Activated CD8-positive, alpha-beta memory T cell treated with anti-CD3 and anti-CD28 coated beads for 36 hours (primary cell): ENCODE data around the gene C6orf89. TPM values are rescaled to one million over a fixed set of nuclear protein-coding genes. Genes with fewer than 3 reads are reported as not detected.

ENCODE experiments used
- CTCF ChIA-PET: fragments of 350-600 bp; sonication (Branson Sonifier 250); formaldehyde crosslinking; loops from one replicate; lab custom pipeline; 2021; ENCODE audit warnings: antibody characterized with exemption; lab: Charles Lee
- POLR2A ChIA-PET: fragments of 350-600 bp; sonication (Branson Sonifier 250); formaldehyde crosslinking; loops from one replicate; lab custom pipeline; 2021; ENCODE audit warnings: antibody characterized with exemption; lab: Charles Lee
- total RNA-seq, 2 experiments: library from RNA; stranded (reverse); gene quantifications; one replicate each; pipeline ENCODE4 v1.2.3, GENCODE V29; 2021

The C6orf89 gene
- total RNA-seq = 10 to 100 TPM; 32.7 to 35.9 TPM

GRCh38 chr6:36885461-36886401, at the start of gene C6orf89:
C6orf89 (plus strand) TSS chr6:36885952; CDS start chr6:36899445, 13,493 bp downstream.
- POLR2A ChIA-PET = interaction anchor here (1.1 to 1.5 kb wide), 3 partner anchors 11 to 133 kb away, joined by 3 to 9 read pairs (median 8); partner anchors contain the start of genes MTCH1 and PPIL1
- CTCF ChIA-PET = interaction anchor here (0.6 to 2.2 kb wide), 22 partner anchors 11 to 328 kb away, joined by 3 to 33 read pairs (median 4); partner anchors contain the start of genes MTCH1 and PPIL1

DNA sequence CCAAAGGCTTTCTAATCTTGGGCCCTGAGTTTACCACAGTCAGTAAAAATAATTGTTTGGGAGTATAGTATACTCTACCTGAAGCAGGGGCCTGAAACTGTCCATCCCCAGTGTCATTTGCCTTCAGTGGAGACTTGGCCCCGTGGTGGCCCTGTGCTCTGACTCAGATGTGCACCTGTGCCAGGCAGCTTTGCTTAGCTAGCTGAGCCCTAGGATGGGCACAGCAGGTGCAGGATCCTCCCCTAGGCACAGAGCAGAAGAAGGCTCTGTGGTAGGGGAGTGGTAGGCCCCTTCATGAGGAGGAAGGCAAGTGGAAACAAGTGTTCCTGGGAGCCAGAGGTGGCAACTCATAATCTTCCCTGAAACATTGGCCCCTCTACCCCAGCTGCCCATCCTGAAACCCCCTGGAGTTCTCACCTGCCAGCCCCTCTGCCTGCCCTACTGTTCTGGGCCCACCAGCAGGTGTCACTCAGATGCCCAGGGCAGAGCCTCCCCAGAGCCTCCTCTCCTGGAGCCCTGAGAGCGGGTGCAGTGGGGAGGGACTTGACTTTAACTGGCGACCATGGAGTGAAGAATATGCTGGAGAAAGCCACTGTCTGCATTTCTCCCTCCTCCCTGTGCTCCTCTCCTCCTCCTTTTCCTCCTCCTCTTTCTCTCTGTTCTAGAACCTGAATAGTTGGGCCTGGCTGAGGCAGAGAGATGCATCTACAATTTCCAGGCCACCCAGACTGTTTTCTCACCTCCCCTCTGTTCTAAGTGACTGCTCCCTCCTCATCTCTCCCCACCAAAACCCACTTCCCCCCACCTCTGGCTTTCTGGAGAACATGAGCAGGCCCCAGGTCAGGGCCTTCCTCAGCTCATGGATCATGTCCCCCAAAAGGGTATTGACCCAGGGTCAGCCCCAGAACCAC, 49.4 kb upstream of the C6orf89 start:
- ChIA-PET POLR2A (no interaction called here), CTCF (interaction anchor here (1.1 to 2.0 kb wide), 3 partner anchors 11 to 54 kb away, joined by 3 to 5 read pairs (median 4); no protein-coding TSS in a partner anchor)

GRCh38 chr6:36837022-36837339, 48.8 kb upstream of the C6orf89 start:
- POLR2A ChIA-PET = no interaction called here
- CTCF ChIA-PET = interaction anchor here (0.5 to 2.0 kb wide), 4 partner anchors 10 to 54 kb away, joined by 3 to 5 read pairs (median 4); no protein-coding TSS in a partner anchor

DNA sequence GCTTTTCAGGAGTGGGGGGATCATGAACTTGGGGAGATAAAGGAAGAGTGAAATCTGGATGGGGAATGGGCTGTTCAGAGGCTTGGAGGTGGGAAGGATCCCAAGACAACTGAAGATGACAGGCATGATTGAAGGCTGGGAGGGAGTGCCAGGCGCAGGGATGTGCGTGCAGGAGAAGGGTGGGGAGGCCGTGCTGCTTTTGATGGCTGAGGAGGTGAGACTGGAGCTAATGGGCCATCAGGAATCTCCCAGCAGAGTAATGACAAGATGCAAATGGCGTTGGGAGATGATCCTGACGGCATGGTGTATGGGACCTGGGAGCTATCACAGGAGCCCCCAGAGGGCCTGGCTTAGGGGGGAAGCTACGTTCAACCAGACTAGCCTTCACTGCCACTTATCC, 48.1 kb upstream of the C6orf89 start:
- ChIA-PET POLR2A (no interaction called here), CTCF (interaction anchor here (1.1 to 2.0 kb wide), 2 partner anchors 20 to 55 kb away, joined by 3 to 5 read pairs; no protein-coding TSS in a partner anchor)

DNA sequence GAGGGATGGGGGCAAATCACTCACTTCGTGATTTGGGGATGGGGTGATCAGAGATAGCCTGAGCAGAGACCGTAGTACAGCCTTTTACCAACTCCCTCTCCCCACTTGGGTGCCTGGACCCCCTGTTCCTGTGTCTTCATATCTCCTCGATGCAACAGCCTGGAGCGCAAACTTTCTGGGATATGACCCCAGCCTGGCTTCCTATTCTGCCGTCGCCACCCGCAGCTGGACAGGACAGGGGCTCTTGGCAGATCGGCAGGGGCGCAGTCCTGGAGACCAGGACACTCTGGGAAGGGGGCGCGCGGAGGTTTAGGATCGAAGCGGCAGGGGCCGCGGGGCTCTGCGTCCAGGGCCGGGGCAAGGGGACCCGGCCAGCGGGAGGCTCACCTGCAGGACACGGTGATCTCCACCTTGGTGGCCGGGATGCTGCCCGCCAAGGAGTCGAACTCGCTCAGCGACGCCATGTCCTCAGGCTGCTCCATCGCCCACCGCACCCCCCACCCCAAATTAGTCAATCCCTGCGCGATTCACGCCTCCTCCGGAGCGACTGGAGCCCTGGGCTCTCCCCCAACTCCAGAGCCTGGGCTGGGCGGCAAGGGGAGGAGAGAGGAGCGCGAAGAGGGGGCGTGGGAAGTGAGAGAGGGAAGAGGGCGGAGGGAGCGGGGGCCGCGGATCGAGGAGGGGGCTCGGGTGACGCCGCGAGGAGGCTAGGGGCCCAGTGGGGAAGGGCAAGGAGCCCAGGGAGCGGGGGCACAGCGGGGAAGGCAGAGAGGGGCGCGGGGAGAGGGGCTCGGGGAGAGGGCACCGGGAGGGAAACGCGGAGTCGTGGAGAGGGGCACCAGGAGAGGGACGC, 46.6 kb upstream of the C6orf89 start, which contains the start of gene CPNE5:
Gene CPNE5 (minus strand): TSS at position 549 of the 853 bp plus-strand sequence. CDS start 67 bp downstream, at position 482.
- CTCF ChIA-PET = no interaction called here
- POLR2A ChIA-PET = no interaction called here

GRCh38 chr6:36839749-36840431, 45.9 kb upstream of the C6orf89 start:
- ChIA-PET CTCF (no interaction called here), POLR2A (no interaction called here)

DNA sequence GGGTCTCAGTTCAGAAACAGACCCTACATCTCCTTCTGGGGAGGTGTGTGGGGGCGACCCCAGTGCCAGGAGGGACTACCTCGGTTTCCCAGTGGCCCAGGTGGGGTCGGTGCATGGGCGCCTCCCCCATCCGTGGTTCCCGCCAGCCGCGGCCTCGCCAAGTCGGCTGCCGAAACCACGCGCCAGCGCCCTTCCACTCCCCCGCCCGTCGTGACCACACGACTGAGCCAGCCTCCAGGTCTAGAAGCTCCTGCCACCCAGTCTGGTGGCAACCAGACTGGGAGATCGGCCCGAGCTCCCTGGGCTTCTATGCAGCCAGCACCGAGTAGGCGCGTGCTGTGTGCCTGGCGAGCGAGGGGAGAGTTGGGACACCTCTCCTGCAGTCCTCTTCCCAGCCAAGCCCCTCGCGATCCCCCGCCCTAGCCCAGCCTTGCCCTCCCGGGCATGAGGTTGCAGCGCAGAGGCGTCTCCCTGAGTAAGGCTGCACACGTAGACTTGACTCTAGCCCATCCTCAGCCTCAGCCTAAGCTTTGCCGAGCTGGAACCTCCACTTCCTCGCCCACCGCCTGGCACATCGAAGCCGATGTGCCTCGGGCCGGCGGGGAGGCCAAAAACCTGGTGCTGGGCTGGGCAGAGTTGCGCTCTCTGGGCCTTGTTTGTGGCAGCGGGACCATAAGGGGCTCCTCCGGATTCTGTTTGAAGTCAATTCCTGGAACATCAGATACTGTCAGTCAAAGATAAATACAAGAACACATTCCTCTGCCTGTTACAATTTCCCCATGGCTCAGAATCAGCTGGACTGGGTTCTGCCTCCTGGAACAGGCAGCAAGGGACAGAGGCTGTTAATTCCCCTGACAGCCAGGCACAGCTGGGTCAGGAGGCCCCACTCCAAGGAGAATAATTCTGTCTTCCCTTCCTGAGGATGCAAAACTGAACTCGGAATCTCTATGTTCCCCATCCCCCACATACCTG, 45.0 kb upstream of the C6orf89 start:
- CTCF ChIA-PET = no interaction called here
- POLR2A ChIA-PET = no interaction called here

GRCh38 chr6:36841756-36842155, 44.0 kb upstream of the C6orf89 start:
- POLR2A ChIA-PET = interaction anchor here (0.5 kb wide), 1 partner anchor 210 kb away, joined by 4 read pairs; no protein-coding TSS in a partner anchor
- CTCF ChIA-PET = no interaction called here

- CTCF ChIA-PET = interaction anchor here (0.7 kb wide), 1 partner anchor 220 kb away, joined by 4 read pairs; no protein-coding TSS in a partner anchor
Observed at GRCh38 chr6:36843170-36843569, 42.6 kb upstream of the C6orf89 start.

GRCh38 chr6:36844232-36845170, 41.3 kb upstream of the C6orf89 start:
- ChIA-PET POLR2A (interaction anchor here (0.7 to 0.8 kb wide), 2 partner anchors 9 to 19 kb away, joined by 3 read pairs; no protein-coding TSS in a partner anchor), CTCF (no interaction called here)

More at GRCh38 chr6:36843170-36843569, 42.6 kb upstream of the C6orf89 start:
- POLR2A ChIA-PET = no interaction called here

GRCh38 chr6:36845233-36845632, 40.5 kb upstream of the C6orf89 start:
- ChIA-PET POLR2A (interaction anchor here (0.7 to 0.8 kb wide), 2 partner anchors 8 to 18 kb away, joined by 3 read pairs; no protein-coding TSS in a partner anchor), CTCF (no interaction called here)

GRCh38 chr6:36847152-36847551, 38.6 kb upstream of the C6orf89 start:
- POLR2A ChIA-PET = no interaction called here
- CTCF ChIA-PET = interaction anchor here (0.9 to 4.9 kb wide), 3 partner anchors 11 to 80 kb away, joined by 3 to 29 read pairs (median 4); no protein-coding TSS in a partner anchor

GRCh38 chr6:36847991-36848390, 37.8 kb upstream of the C6orf89 start:
- ChIA-PET POLR2A (no interaction called here), CTCF (interaction anchor here (0.5 to 4.9 kb wide), 4 partner anchors 12 to 346 kb away, joined by 3 to 29 read pairs (median 4); no protein-coding TSS in a partner anchor)

- CTCF ChIA-PET = interaction anchor here (0.6 to 4.9 kb wide), 5 partner anchors 43 to 82 kb away, joined by 3 to 29 read pairs (median 3); no protein-coding TSS in a partner anchor
Observed at GRCh38 chr6:36848658-36849441, 36.9 kb upstream of the C6orf89 start.

More at GRCh38 chr6:36848658-36849441, 36.9 kb upstream of the C6orf89 start:
- POLR2A ChIA-PET = no interaction called here
